ENCODE results near the gene ATP5PO. TPM values are rescaled to one million over a fixed set of nuclear protein-coding genes. Genes with fewer than 3 reads are reported as not detected.

The ATP5PO gene
- total RNA-seq, 2 donors from 2014 or later = 97.0 to 130 TPM

DNA sequence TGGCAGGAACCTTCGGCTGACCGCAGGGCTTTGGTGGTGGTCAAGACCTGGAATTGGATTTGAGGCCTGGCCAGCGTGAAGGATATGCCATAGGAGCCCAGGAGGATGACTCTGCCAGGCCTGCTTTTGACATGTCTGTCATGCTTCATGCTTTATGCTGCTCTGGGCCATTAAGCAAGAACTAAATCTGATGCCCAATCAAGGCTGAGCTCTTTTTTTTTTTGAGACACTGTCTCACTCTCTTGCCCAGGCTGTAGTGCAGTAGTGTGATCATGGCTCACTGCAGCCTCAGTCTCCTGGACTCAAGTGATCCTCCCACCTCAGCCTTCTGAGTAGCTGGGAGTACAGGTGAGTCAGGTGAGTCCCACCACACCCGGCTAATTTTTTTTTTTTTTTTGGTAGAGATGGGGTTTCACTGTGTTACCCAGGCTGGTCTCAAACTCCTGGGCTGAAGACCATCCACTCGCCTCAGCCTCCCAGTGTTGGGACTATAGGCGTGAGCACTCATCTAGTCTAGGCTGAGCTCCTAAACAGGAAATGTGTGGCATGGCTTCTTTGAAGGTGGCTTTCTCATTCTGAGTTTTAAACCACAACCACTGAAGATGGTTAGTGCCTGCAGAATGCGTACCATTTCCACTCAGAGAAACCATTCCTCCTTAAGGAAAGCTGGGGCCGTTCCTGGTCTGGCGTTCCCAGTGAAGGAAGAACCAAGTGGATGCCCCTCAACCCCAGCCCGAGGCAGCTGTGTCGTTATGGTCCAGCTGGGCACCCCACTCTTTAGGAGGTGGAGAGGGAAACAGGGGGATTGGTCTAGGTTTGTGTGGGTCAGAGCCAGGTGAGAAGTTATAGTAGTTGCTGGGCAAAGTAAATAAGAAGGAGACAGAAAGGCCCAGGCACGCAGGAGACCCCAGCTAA lies 34.2 kb upstream of the ATP5PO start:
- Histone ChIP-seq H3K27ac (peak overlapping the region in 1 of 2 donors; percentile 74), H3K9me3 (no peaks in the 10 kb centered on the region), H3K27me3 (replicated peaks; ENCODE audit: insufficient read depth) (no peaks in the 10 kb centered on the region), H3K4me3 (no peak overlapping the region), H3K36me3 (no peaks in the 10 kb centered on the region), H3K4me1 (ENCODE audit: control insufficient read depth in 1 of 2, low read depth in 2 of 2) (peaks cover 15 to 27% of the 10 kb centered on the region in 2 donors)
- DNase-seq (ENCODE audit: low spot score) = no peak
- TF ChIP-seq, protein P1, sequence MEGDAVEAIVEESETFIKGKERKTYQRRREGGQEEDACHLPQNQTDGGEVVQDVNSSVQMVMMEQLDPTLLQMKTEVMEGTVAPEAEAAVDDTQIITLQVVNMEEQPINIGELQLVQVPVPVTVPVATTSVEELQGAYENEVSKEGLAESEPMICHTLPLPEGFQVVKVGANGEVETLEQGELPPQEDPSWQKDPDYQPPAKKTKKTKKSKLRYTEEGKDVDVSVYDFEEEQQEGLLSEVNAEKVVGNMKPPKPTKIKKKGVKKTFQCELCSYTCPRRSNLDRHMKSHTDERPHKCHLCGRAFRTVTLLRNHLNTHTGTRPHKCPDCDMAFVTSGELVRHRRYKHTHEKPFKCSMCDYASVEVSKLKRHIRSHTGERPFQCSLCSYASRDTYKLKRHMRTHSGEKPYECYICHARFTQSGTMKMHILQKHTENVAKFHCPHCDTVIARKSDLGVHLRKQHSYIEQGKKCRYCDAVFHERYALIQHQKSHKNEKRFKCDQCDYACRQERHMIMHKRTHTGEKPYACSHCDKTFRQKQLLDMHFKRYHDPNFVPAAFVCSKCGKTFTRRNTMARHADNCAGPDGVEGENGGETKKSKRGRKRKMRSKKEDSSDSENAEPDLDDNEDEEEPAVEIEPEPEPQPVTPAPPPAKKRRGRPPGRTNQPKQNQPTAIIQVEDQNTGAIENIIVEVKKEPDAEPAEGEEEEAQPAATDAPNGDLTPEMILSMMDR (IDR thresholded peaks at IDR 0.05) = no peak
- ATAC-seq (ENCODE audit: insufficient number of reproducible peaks, low FRiP score, low read depth) = no peak

DNA sequence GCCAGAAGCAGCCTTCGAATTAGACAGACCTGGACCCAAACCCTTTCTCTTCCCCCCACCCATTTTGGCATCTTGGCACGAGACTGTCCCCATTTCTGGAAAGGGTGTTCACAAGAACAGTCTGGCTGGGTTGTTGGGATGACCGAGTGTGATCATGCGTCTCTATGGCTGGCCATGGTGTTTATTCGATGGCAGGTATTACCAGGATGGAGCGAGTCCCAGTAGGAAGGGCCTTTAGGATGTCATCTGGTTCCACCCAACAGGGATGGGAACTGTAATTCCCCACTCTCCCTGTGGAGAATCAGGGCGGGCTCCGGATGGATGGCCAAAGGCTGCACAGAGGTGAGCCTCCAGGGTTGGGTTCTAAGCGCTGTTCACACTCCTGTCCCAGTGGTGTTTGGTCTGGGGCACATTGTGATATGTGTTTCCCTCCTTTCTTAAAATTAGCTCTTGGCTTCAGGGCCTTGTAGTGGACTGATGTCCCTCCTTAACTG lies 33.4 kb upstream of the ATP5PO start:
- no peaks in the 10 kb centered on the region for H3K9me3 ChIP-seq
- TF ChIP-seq, protein P1 (IDR thresholded peaks at IDR 0.05) = no peak
- H3K27ac ChIP-seq = peak overlapping the region in 1 of 2 donors; percentile 74
- ATAC-seq (ENCODE audit: insufficient number of reproducible peaks, low FRiP score, low read depth) (no peak), DNase-seq (ENCODE audit: low spot score) (no peak)
- no peaks in the 10 kb centered on the region for H3K36me3 ChIP-seq
- peaks cover 15 to 27% of the 10 kb centered on the region in 2 donors for H3K4me1 ChIP-seq (ENCODE audit: control insufficient read depth in 1 of 2, low read depth in 2 of 2)
- no peak overlapping the region for H3K4me3 ChIP-seq
- no peaks in the 10 kb centered on the region for H3K27me3 ChIP-seq (replicated peaks; ENCODE audit: insufficient read depth)

DNA sequence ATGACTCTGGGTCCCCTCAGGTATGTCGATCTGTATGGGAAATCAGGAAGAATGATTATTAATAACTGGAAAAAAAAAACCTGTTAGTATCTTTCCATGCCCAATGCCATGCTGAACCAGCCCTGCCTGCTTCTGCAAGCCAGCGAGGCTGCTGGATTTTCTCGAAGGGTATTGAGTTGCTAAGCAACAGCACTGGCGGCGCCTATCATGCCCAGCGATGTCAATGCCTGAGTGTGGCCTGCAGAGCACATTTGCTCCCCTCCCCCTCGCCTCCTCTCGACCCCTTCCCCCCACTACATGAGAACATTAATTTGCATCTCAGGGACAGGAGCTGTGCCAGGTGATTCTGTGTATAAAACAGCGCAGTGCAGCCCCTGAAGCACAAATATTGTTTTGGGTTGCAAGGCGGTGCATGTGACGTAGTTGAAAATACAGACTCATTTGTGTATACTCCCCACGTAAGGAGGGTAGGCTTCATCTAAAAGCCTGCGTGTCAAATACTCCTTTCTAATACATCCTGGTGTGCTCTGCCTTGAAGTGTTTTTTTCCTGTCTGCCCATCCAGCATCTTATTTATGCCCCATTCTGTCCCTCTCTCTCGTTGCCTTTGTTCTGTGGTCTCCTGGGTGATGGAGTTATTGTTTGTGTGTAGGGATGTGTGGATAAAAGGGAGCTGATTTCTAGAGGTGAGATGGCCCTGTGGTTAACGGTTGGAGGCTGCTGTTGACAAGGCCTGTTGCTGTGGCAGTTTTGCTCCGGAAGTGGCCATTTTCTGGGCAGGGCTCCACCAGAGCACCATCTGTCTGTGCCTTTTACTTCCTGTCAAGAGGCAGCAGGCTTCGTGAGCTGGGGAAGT lies 32.7 kb upstream of the ATP5PO start:
- TF ChIP-seq, protein P1 (IDR thresholded peaks at IDR 0.05) = no peak
- no peak for DNase-seq (ENCODE audit: low spot score)
- peak; percentile 48 for ATAC-seq (ENCODE audit: insufficient number of reproducible peaks, low FRiP score, low read depth)
- Histone ChIP-seq H3K36me3 (no peaks in the 10 kb centered on the region), H3K9me3 (no peaks in the 10 kb centered on the region), H3K27me3 (replicated peaks; ENCODE audit: insufficient read depth) (no peaks in the 10 kb centered on the region), H3K4me1 (ENCODE audit: control insufficient read depth in 1 of 2, low read depth in 2 of 2) (peaks cover 15 to 27% of the 10 kb centered on the region in 2 donors), H3K4me3 (peak overlapping the region; percentile 59), H3K27ac (peak overlapping the region; percentile 40 to 74)

DNA sequence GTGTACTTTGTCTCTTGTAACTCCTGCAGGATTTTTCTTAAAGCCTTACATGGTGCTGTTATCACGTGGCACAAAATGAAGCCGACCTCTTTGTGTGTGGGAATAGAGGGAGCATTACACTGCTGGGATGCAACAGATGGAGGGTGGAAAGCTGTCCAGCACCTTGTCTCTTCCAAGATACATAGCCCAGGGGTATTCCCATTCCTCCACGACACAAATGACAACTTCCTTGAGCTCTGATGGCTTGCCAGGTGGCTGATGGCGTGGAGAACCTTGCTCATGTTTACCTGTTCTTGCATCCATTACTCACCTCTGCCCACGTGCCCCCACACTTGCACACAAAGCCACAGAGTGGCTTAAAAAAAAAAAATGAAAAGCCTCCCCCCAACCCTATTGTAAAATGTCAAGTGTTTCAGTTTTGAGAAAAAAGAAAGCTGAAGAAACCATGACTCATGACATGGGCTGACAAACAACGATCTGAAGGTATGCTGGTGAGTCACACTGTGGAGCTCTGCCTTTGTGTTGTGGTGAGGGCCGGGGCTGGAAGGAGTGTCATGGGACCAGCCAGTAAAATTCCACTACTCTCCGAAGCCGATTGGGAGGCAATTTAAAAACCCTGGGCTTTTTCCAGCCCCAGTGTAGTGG lies 32.0 kb upstream of the ATP5PO start:
- TF ChIP-seq, protein P1 (IDR thresholded peaks at IDR 0.05) = no peak
- Histone ChIP-seq H3K4me3 (peak overlapping the region; percentile 59), H3K27me3 (replicated peaks; ENCODE audit: insufficient read depth) (no peaks in the 10 kb centered on the region), H3K4me1 (ENCODE audit: control insufficient read depth in 1 of 2, low read depth in 2 of 2) (peaks cover 15 to 27% of the 10 kb centered on the region in 2 donors), H3K27ac (peak overlapping the region; percentile 40 to 74), H3K9me3 (no peaks in the 10 kb centered on the region), H3K36me3 (no peaks in the 10 kb centered on the region)
- DNase-seq (ENCODE audit: low spot score) = peak; percentile 76
- peak; percentile 95 for ATAC-seq (ENCODE audit: insufficient number of reproducible peaks, low FRiP score, low read depth)
